ENCODE measurements around the gene GPR26. TPM values are rescaled to one million over a fixed set of nuclear protein-coding genes. Genes with fewer than 3 reads are reported as not detected.

Gene GPR26, protein sequence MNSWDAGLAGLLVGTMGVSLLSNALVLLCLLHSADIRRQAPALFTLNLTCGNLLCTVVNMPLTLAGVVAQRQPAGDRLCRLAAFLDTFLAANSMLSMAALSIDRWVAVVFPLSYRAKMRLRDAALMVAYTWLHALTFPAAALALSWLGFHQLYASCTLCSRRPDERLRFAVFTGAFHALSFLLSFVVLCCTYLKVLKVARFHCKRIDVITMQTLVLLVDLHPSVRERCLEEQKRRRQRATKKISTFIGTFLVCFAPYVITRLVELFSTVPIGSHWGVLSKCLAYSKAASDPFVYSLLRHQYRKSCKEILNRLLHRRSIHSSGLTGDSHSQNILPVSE
- total RNA-seq (2014; rRNA removed; shearing (Covaris generic)), result under 0.01 TPM in 2 replicates

- no peak for DNase-seq (ENCODE audit: low read depth)
These were observed at the start of gene GPR26 for GRCh38 chr10:123666318-123667236. GPR26 (plus strand) TSS chr10:123666355; CDS start chr10:123666408, 53 bp downstream.

GRCh38 chr10:123618224-123618623 lies 47.9 kb upstream of the GPR26 start:
- no peak for DNase-seq (ENCODE audit: low read depth)

DNA sequence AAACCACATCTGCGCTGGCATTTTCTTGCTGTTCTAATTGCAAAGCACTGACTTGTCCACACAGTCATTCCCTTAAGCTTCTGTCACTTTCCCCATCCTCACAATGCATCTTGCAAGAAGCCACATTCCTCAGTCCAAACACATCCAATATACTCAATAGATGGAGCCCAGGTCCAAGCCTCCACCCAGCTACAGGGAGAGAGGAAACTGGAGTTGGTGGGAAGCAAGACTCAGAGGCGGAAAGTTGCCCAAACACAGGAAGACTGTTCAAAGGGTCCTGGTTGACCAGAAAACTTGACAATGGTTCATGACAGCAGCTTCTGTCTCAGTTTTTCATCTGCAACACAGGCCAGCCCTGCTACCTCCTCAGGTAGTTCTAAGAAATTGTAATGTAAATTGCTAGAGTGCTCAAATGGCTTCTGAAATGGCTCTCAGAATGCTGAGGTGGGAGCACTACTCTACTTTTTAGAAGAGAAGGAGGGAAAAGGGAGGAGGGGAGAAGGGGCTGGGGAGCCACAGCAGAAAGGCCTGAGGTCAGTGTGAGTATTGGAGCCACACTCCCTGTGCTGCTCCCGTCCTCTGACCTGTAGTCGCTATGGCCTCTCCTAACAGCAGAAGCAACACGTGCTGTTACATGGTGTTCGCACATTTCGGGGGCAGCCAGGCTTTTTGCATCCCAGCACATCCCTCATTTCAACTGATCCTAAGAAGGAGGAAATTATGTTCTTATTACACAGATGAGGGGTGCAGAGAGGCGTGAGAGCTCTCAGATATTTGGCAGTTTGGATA lies 46.9 kb upstream of the GPR26 start:
- no peak for DNase-seq (ENCODE audit: low read depth)

- no peak for DNase-seq (ENCODE audit: low read depth)
These were observed 45.5 kb upstream of the GPR26 start for GRCh38 chr10:123620621-123621020.

GRCh38 chr10:123621492-123621891 lies 44.7 kb upstream of the GPR26 start:
- peak; percentile 70 for DNase-seq (ENCODE audit: low read depth)

DNA sequence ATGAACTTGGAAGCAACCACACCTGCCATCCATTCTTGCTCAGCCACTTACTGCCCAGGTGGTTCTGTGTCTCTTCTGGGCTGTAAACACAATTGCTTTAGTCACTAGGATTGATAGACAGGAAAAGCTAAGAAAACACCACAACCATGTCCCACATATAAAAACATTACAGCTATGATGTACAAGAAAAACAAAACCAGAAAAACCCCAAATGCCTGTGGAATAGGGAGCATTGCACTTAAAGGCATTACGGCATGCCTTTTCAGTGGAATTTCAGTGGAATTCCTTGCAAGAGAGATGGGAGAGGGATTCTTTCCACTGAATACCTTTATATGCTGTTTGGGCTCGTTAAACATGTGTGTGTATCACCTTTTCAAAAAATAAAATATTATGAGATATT lies 44.2 kb upstream of the GPR26 start:
- peak; percentile 48 for DNase-seq (ENCODE audit: low read depth)

DNA sequence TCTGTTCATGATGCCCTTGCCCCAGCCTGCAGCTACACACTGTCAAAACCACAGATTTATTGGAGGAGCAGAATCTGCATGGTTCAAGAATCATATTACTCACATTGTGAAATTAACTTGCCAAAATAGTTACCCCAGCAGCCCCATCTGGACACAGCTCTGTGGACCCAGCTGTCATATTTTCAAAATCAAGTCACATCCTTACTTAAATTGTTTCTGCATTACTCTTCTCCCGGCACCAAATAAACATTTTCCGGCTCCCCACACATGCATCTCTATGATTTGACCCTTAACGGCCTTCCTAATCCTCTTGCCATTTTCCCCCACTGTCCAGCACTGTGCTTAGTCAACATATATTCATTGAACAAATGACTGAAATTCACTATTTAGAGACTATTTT lies 43.8 kb upstream of the GPR26 start:
- peak; percentile 73 for DNase-seq (ENCODE audit: low read depth)

GRCh38 chr10:123624086-123624485 lies 42.1 kb upstream of the GPR26 start:
- no peak for DNase-seq (ENCODE audit: low read depth)

- peak; percentile 24 for DNase-seq (ENCODE audit: low read depth)
These were observed 33.0 kb upstream of the GPR26 start for GRCh38 chr10:123633106-123633505.

DNA sequence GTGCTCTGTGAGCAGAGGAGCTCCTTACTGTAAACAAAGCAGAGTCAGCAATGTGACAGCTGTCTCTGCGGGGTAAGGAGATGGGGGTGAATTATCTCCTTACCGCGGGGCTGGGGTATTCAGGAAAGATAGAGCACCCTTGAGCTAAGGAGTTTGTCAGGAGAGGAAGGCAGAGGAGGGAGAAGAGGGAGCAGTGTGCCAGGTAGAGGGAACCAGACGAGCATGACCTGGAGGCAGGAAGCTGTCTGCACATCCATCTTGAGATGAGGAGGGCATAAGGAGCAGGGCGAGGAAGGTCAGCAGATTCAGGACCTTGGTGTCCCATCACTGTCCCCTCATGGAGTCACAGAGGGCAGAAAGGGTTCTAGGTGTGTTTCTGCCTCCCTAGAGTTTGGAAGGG lies 32.5 kb upstream of the GPR26 start:
- no peak for DNase-seq (ENCODE audit: low read depth)

GRCh38 chr10:123634221-123634620 lies 31.9 kb upstream of the GPR26 start:
- DNase-seq (ENCODE audit: low read depth), result no peak

- DNase-seq (ENCODE audit: low read depth), result no peak
These were observed 31.0 kb upstream of the GPR26 start for GRCh38 chr10:123635131-123635530.

DNA sequence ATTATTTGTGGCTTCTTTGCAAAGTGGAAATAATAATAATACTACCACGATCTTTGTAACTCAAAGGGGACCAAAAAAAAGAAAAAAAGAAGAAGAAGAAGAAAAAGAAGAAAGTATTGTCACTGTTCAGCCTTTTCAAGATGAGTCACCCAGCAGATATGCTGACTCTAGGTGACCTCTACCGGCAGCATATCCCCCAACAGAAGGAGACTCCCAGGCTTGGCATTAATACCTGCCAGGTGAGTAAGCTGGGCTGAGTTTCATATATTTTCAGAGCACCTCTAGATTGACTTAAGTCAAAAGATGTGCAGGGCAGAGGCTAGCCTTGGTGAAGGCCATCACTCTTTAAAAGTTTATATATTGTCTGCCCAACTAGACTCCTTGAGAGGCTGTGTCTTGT lies 30.4 kb upstream of the GPR26 start:
- no peak for DNase-seq (ENCODE audit: low read depth)

- peak; percentile 61 for DNase-seq (ENCODE audit: low read depth)
These were observed 29.4 kb upstream of the GPR26 start for GRCh38 chr10:123636598-123637325.

DNA sequence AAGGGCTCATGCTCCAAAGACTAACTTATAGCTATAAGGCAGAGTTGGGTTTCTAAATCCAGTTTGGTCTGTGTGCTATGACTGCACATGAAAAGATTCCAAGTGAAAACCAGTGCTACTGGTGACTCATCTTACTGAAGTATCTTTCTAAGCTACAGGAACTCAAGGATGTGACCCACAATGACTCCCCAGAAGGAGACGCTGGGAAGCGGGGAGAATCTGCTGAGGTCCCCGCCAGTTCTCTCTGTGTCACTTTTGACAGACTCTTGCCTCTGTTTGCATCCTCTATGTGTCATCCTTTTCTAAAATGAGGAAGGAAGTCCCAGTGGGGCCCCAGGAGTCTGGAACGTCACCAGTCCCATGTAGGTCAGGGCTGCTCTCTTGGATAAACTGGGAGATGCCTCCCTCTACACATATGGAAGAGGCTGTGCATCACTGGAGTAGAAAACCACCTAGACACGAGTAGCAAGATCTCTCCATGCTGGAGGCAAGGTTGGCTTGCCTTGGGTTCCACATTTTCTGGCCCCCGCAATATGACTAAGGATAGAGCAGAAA lies 28.8 kb upstream of the GPR26 start:
- DNase-seq (ENCODE audit: low read depth), result peak; percentile 76

- no peak for DNase-seq (ENCODE audit: low read depth)
These were observed 27.0 kb upstream of the GPR26 start for GRCh38 chr10:123639131-123639530.

DNA sequence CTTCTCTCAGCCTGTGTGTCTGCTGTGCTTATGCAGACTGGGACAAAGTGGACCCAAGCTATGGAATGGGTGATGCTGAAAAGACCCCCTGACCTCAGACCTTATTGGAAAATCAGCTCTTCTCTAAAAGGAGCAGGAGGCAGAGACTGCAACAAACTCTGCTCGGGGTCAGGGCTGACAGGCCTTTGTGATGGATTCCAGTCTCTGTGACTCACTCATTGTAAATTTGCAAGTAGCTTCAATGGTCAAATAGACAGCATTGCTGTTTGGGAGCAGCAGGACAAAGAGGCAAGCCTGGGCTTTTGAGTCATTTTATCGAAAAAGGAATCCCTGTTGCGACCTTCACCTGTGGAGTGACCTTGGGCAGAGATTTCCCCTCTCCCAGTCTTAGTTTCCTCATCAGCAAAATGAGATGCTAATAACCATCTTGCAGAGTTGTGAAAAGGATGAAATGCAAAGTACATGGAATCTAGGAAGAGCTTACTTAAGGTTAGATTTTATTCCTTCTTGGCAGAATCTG lies 26.1 kb upstream of the GPR26 start:
- DNase-seq (ENCODE audit: low read depth), result peak; percentile 31

GRCh38 chr10:123642293-123642692 lies 23.9 kb upstream of the GPR26 start:
- DNase-seq (ENCODE audit: low read depth), result peak; percentile 20

- DNase-seq (ENCODE audit: low read depth), result no peak
These were observed 23.5 kb upstream of the GPR26 start for GRCh38 chr10:123642697-123643096.

DNA sequence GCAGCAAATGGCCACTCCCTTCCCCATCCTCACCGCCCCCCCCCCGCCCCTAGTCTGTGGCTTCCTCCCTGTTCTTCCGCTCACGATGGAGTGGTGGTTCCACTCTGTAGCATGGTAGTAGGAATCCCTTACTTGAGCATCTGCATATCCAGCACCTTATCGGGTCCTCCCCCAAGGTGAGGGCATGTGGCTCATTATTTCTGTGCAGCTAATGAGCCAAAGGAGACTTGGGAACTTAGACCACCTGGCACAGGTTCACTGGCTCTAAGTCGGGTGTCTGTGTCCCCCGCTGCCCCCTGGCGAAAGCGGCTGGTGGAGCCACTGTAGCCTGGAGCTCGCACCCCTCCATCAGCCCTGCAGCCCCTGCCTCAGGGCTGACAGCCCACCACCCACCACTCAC lies 22.8 kb upstream of the GPR26 start:
- no peak for DNase-seq (ENCODE audit: low read depth)

GRCh38 chr10:123645016-123645415 lies 21.1 kb upstream of the GPR26 start:
- no peak for DNase-seq (ENCODE audit: low read depth)
